B cell (primary cell): ENCODE results near the gene KCNH6.

Experiments used
- CTCF ChIP-seq: fragments of 200-600 bp; IDR thresholded peaks from one replicate; pipeline ENCODE4 v1.8.0; 2022; ENCODE audit warnings: antibody characterized with exemption, mild to moderate bottlenecking
- EZH2 ChIP-seq: IDR thresholded peaks from 2 replicates; pipeline ENCODE4 v1.6.1; 2012; ENCODE audit warnings: borderline replicate concordance, low read depth, mild to moderate bottlenecking, moderate library complexity, low read length; ENCODE audit not compliant: insufficient read depth, poor library complexity, severe bottlenecking

GRCh38 chr17:63504261-63504660 is 18.9 kb upstream of the KCNH6 start:
- TF ChIP-seq CTCF (no peak), EZH2 (no peak)
